Measurements from ENCODE around the gene SH3RF2. TPM values are rescaled to one million over a fixed set of nuclear protein-coding genes. Genes with fewer than 3 reads are reported as not detected.

SH3RF2 gene
- total and polyA plus RNA-seq, 2 donors (not counting 3 experiments of a cell fraction or from before 2014, with no cell fraction given): 0.54 to 0.84 TPM

GRCh38 chr5:146081556-146081955 is 145.2 kb downstream of the SH3RF2 start:
- BruUV-seq (replicated peaks): no TSS peak
- H3K9ac ChIP-seq (replicated peaks; ENCODE audit: extremely low read depth, insufficient read depth, low read length): no peak overlapping the region
- DNase-seq (ENCODE audit: low read depth, low spot score): no peak
- CTCF ChIA-PET: no interaction called here
- no peaks in the 10 kb centered on the region for H4K20me1 ChIP-seq (replicated peaks; ENCODE audit: control insufficient read depth, extremely low read depth, insufficient read depth, low read length)
- H3K36me3 ChIP-seq (ENCODE audit: control insufficient read depth in 2 of 2, extremely low read depth in 1 of 2, insufficient read depth in 2 of 2, low read length in 2 of 2): no peaks in the 10 kb centered on the region
- TF ChIP-seq GATA2 (IDR thresholded peaks at IDR 0.05; ENCODE audit: insufficient read depth, insufficient read length, low read depth, low read length) (no peak), JUN (IDR thresholded peaks at IDR 0.05; ENCODE audit: borderline replicate concordance, insufficient read depth, insufficient read length, low read depth) (no peak), POLR2AphosphoS5 (IDR thresholded peaks at IDR 0.05; ENCODE audit: insufficient read depth, low read depth, low read length) (no peak), MYC (IDR thresholded peaks at IDR 0.05; ENCODE audit: low read depth, low read length) (no peak), POLR2A (IDR thresholded peaks at IDR 0.05; ENCODE audit: low read depth, low read length) (no peak), FOS (IDR thresholded peaks at IDR 0.05; ENCODE audit: borderline replicate concordance, insufficient read depth, low read length) (no peak), CTCF (IDR thresholded peaks at IDR 0.05; ENCODE audit: extremely low read depth in 1 of 2, insufficient read depth in 1 of 2, low read depth in 1 of 2, low read length in 2 of 2) (no peak), MAX (IDR thresholded peaks at IDR 0.05; ENCODE audit: insufficient read depth, insufficient read length) (no peak), EZH2 (IDR thresholded peaks at IDR 0.05; ENCODE audit: borderline replicate concordance, low read depth, low read length, severe bottlenecking) (no peak)
- H3K79me2 ChIP-seq (ENCODE audit: control insufficient read depth, insufficient read depth, low read length): no peaks in the 10 kb centered on the region
- dilution Hi-C loops (cut with MboI; ENCODE audit: extremely low pct_ligation_motif_present, low sequenced_read_pairs): no loop called here
- H3K9me3 ChIP-seq (replicated peaks; ENCODE audit: control insufficient read depth, insufficient read depth, low read length): no peaks in the 10 kb centered on the region
- H3K4me1 ChIP-seq (ENCODE audit: control insufficient read depth, extremely low read depth, insufficient read depth, low read length): no peaks in the 10 kb centered on the region
- POLR2A ChIA-PET: no interaction called here
- no peak for FAIRE-seq
- intact Hi-C loops (cut with micrococcal nuclease): no loop called here
- no peak overlapping the region for H2AFZ ChIP-seq (ENCODE audit: low read depth, low read length)
- no peak overlapping the region for H3K4me2 ChIP-seq (ENCODE audit: insufficient read depth, low read length)
- H3K27me3 ChIP-seq (ENCODE audit: control insufficient read depth in 2 of 2, insufficient read depth in 2 of 2, low read length in 2 of 2): peaks cover 0 to 6% of the 10 kb centered on the region in 2 experiments
- no peak overlapping the region for H3K4me3 ChIP-seq (replicated peaks in 1 of 3; ENCODE audit: insufficient read depth in 1 of 3, low read depth in 1 of 3, low read length in 3 of 3)
- H3K27ac ChIP-seq (ENCODE audit: insufficient read depth, low read depth, low read length): no peak overlapping the region
- H3K9me1 ChIP-seq (replicated peaks; ENCODE audit: control insufficient read depth, extremely low read depth, insufficient read depth, low read length): no peaks in the 10 kb centered on the region
